GM23338 (cell line): ENCODE data around the gene SREBF2. TPM values are rescaled to one million over a fixed set of nuclear protein-coding genes. Genes with fewer than 3 reads are reported as not detected.

Experiments used
- ATAC-seq: fragments of 200-7000 bp; cut with Tn5 transposase; 3 replicates; pipeline ENCODE4 v1.9.1; 2020
- DNase-seq: peaks from one replicate; pipeline ENCODE4 v3.0.0-alpha.2; 2015; ENCODE audit warnings: low spot score
- H2AFZ ChIP-seq: fragments of 200-600 bp; sonication (generic); 2 replicates; pipeline ENCODE4 v1.8.0; 2016; ENCODE audit warnings: antibody characterized with exemption, mild to moderate bottlenecking, moderate library complexity
- H3F3A ChIP-seq: fragments of 200-600 bp; sonication (generic); replicated peaks from 2 replicates; pipeline ENCODE4 v1.8.0; 2017; ENCODE audit warnings: antibody characterized with exemption, mixed run types, low read depth
- H3K27ac ChIP-seq: fragments of 200-600 bp; sonication (generic); 2 replicates; pipeline ENCODE4 v1.6.1; 2016; ENCODE audit warnings: low read depth
- H3K27me3 ChIP-seq: fragments of 200-600 bp; sonication (generic); 2 replicates; pipeline ENCODE4 v1.8.0; 2016; ENCODE audit warnings: mild to moderate bottlenecking, mixed run types, moderate library complexity; ENCODE audit not compliant: insufficient read depth
- H3K36me3 ChIP-seq: fragments of 200-600 bp; sonication (generic); 2 replicates; pipeline ENCODE4 v1.8.0; 2016; ENCODE audit warnings: mild to moderate bottlenecking; ENCODE audit not compliant: insufficient read depth
- H3K4me1 ChIP-seq: fragments of 200-600 bp; sonication (generic); 2 replicates; pipeline ENCODE4 v1.8.0; 2016; ENCODE audit warnings: mild to moderate bottlenecking, moderate library complexity; ENCODE audit not compliant: insufficient read depth
- H3K4me2 ChIP-seq: fragments of 200-600 bp; sonication (generic); 2 replicates; pipeline ENCODE4 v1.7.1; 2017; ENCODE audit warnings: mixed run types
- H3K4me3 ChIP-seq: fragments of 200-600 bp; sonication (generic); 2 replicates; pipeline ENCODE4 v1.6.1; 2016; ENCODE audit warnings: mixed run types
- H3K79me2 ChIP-seq: fragments of 200-600 bp; sonication (generic); replicated peaks from 2 replicates; pipeline ENCODE4 v1.8.0; 2017; ENCODE audit warnings: mild to moderate bottlenecking; ENCODE audit not compliant: insufficient read depth
- H3K9me2 ChIP-seq: fragments of 200-600 bp; sonication (generic); 2 replicates; pipeline ENCODE4 v1.8.0; 2017; ENCODE audit not compliant: insufficient read depth
- H4K20me1 ChIP-seq: fragments of 200-600 bp; sonication (generic); replicated peaks from 2 replicates; pipeline ENCODE4 v1.8.0; 2017; ENCODE audit warnings: mild to moderate bottlenecking; ENCODE audit not compliant: insufficient read depth
- H3K27ac Mint-ChIP-seq: 2 replicates; pipeline ENCODE4 v1.8.0; 2020; ENCODE audit warnings: inconsistent platforms, mild to moderate bottlenecking, moderate library complexity, mixed read lengths
- H3K27me3 Mint-ChIP-seq: 3 replicates; pipeline ENCODE4 v1.8.0; 2022; ENCODE audit warnings: low read depth, mild to moderate bottlenecking, moderate library complexity, mixed read lengths, inconsistent platforms; ENCODE audit not compliant: insufficient read depth, poor library complexity
- H3K36me3 Mint-ChIP-seq: 3 replicates; pipeline ENCODE4 v1.8.0; 2021; ENCODE audit warnings: low read depth, mild to moderate bottlenecking, inconsistent platforms, moderate library complexity, mixed read lengths
- H3K4me1 Mint-ChIP-seq: 3 replicates; pipeline ENCODE4 v1.8.0; 2020; ENCODE audit warnings: mild to moderate bottlenecking, inconsistent platforms, mixed read lengths
- H3K4me3 Mint-ChIP-seq: 3 replicates; pipeline ENCODE4 v1.8.0; 2021; ENCODE audit warnings: moderate library complexity, mild to moderate bottlenecking, inconsistent platforms, mixed read lengths
- H3K9me3 Mint-ChIP-seq: 3 replicates; pipeline ENCODE4 v1.8.0; 2020; ENCODE audit warnings: moderate library complexity, mild to moderate bottlenecking, inconsistent platforms, mixed read lengths
- CREB1 ChIP-seq: fragments of 250-450 bp; sonication (Bioruptor Pico); IDR thresholded peaks from 2 replicates; pipeline ENCODE4 v1.5.0; 2020; ENCODE audit warnings: low read depth, mild to moderate bottlenecking, moderate library complexity
- ETS1 ChIP-seq: IDR thresholded peaks from 2 replicates; pipeline ENCODE4 v1.6.1; 2016; ENCODE audit warnings: antibody characterized with exemption
- EZH2phosphoT487 ChIP-seq: fragments of 200-600 bp; sonication (generic); IDR thresholded peaks from one replicate; pipeline ENCODE4 v1.8.1; 2018; ENCODE audit warnings: antibody characterized with exemption; ENCODE audit not compliant: unreplicated experiment
- JUNB ChIP-seq: IDR thresholded peaks from one replicate; pipeline ENCODE4 v1.6.1; 2016; ENCODE audit warnings: antibody characterized with exemption; ENCODE audit not compliant: unreplicated experiment
- NANOG ChIP-seq: IDR thresholded peaks from 2 replicates; pipeline ENCODE4 v1.6.1; 2016; ENCODE audit warnings: antibody characterized with exemption, borderline replicate concordance
- POLR2AphosphoS5 ChIP-seq: IDR thresholded peaks from 2 replicates; pipeline ENCODE4 v1.6.1; 2016; ENCODE audit warnings: antibody characterized with exemption, low read depth
- ZNF331 ChIP-seq: fragments of 250-450 bp; sonication (Bioruptor Pico); IDR thresholded peaks from 2 replicates; pipeline ENCODE4 v1.5.0; 2020; ENCODE audit warnings: low read depth, mild to moderate bottlenecking, moderate library complexity
- ZNF462 ChIP-seq: fragments of 250-450 bp; sonication (Bioruptor Pico); IDR thresholded peaks from 2 replicates; pipeline ENCODE4 v1.5.0; 2020; ENCODE audit warnings: mild to moderate bottlenecking, moderate library complexity
- polyA plus RNA-seq: library from polyadenylated mRNA; unstranded; fragments of >200 nt; fragmentation: Nextera tagmentation; extraction: Ambion mirVana; gene quantifications from 2 replicates; pipeline ENCODE4 v1.2.1, GENCODE V29; 2016
- total RNA-seq: library from RNA; depleted of rRNA; stranded (reverse); fragments of >200 nt; shearing (Covaris generic); gene quantifications from 2 replicates; pipeline ENCODE4 v1.2.3, GENCODE V29; 2014

Gene SREBF2
- total and polyA plus RNA-seq, 2 experiments from 2014 or later, result 48.7 to 163 TPM

- no peak for TF ChIP-seq ZNF462 (CRISPR knock-in tag)
- TF ChIP-seq ETS1, result no peak
- no peak for TF ChIP-seq POLR2AphosphoS5
- TF ChIP-seq ZNF331, result no peak
- TF ChIP-seq EZH2phosphoT487, result no peak
- no peak for TF ChIP-seq JUNB
- no peak for TF ChIP-seq NANOG
Observed at GRCh38 chr22:41899110-41899509, 66.2 kb downstream of the SREBF2 start (continued).

- no peaks in the 10 kb centered on the region for H3K27me3 ChIP-seq
- Mint-ChIP-seq H3K4me1 (no peaks in the 10 kb centered on the region), H3K36me3 (peaks cover 72% of the 10 kb centered on the region), H3K27ac (no peak overlapping the region), H3K9me3 (no peaks in the 10 kb centered on the region), H3K27me3 (peaks cover 9% of the 10 kb centered on the region), H3K4me3 (no peak overlapping the region)
- no peak for DNase-seq
- no peak overlapping the region for H3K4me3 ChIP-seq
- H3K79me2 ChIP-seq, result no peaks in the 10 kb centered on the region
- peaks cover 11% of the 10 kb centered on the region; the same call in 1 of the 2 replicates for H4K20me1 ChIP-seq
- no peak overlapping the region for H3K4me2 ChIP-seq
- H2AFZ ChIP-seq, result no peak overlapping the region
- no peak overlapping the region for H3K27ac ChIP-seq
- peaks cover 26% of the 10 kb centered on the region for H3K36me3 ChIP-seq
- H3K9me2 ChIP-seq, result no peaks in the 10 kb centered on the region
- H3K4me1 ChIP-seq, result no peaks in the 10 kb centered on the region
- no peak for ATAC-seq
- no peaks in the 10 kb centered on the region; the same call in 1 of the 2 replicates for H3F3A ChIP-seq
- TF ChIP-seq EZH2phosphoT487 (no peak), CREB1 (CRISPR knock-in tag) (no peak), ZNF462 (CRISPR knock-in tag) (no peak), NANOG (no peak)
Observed at GRCh38 chr22:41899992-41900651, 67.2 kb downstream of the SREBF2 start.
